BE2C (cell line): ENCODE measurements around the gene BEND7.

Experiments used
- DNase-seq: peaks from one replicate; pipeline ENCODE4 v3.0.0-alpha.2; 2020
- H3K27me3 ChIP-seq: fragments of 250-450 bp; sonication (Bioruptor Pico); 2 replicates; pipeline ENCODE4 v1.5.1; 2020; ENCODE audit warnings: mild to moderate bottlenecking
- H3K36me3 ChIP-seq: fragments of 250-450 bp; sonication (Bioruptor Pico); 2 replicates; pipeline ENCODE4 v1.5.1; 2020; ENCODE audit warnings: mild to moderate bottlenecking
- H3K4me1 ChIP-seq: fragments of 250-450 bp; sonication (Bioruptor Pico); 2 replicates; pipeline ENCODE4 v1.5.1; 2020
- H3K4me3 ChIP-seq: 2 replicates; pipeline ENCODE4 v1.5.1; 2011; ENCODE audit warnings: low read depth, low read length
- H3K9me3 ChIP-seq: fragments of 250-450 bp; sonication (Bioruptor Pico); 2 replicates; pipeline ENCODE4 v1.5.1; 2020
- TF ChIP-seq, protein P1 (sequence below): IDR thresholded peaks from 2 replicates; pipeline ENCODE4 v1.5.1; 2012; ENCODE audit warnings: mild to moderate bottlenecking, low read depth, low read length

The BEND7 gene

DNA sequence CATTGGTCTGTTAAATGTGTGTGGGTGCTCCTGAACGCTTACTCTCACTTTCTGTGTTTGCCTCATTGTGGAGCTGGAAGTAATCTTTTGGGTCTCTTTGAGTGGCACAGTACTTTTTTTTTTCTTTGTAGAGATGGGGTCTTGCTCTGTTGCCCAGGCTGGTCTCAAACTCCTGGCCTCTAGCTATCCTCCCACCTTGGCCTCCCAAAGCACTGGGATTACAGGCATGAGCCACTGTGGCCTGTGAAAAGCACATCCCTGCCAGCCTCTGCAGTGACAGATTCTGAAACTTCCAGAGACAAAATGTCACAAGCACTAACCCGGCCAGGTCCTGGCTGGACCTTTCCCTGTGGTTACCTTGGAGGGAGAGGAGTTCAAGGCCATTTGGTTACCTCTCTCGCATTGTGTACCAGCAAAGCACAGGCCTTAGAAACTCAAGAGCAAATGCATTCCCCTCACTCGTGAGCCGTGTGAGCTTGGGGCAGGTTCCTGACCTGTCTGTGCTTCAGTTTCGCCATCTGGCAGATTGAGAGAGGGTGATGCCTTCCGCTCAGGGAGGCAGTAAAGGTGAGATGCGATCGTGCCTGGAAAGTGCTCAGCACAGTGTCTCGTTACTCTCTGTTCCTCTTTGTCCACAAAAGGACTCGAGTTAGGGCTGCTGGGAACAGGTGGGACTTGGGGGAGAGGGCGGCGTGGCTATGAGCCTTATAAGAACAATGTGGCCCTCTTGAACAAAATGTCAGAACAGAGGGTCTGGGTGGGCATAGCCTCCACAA is 108.1 kb downstream of the BEND7 start:
- no peak for DNase-seq
- TF ChIP-seq, protein P1, sequence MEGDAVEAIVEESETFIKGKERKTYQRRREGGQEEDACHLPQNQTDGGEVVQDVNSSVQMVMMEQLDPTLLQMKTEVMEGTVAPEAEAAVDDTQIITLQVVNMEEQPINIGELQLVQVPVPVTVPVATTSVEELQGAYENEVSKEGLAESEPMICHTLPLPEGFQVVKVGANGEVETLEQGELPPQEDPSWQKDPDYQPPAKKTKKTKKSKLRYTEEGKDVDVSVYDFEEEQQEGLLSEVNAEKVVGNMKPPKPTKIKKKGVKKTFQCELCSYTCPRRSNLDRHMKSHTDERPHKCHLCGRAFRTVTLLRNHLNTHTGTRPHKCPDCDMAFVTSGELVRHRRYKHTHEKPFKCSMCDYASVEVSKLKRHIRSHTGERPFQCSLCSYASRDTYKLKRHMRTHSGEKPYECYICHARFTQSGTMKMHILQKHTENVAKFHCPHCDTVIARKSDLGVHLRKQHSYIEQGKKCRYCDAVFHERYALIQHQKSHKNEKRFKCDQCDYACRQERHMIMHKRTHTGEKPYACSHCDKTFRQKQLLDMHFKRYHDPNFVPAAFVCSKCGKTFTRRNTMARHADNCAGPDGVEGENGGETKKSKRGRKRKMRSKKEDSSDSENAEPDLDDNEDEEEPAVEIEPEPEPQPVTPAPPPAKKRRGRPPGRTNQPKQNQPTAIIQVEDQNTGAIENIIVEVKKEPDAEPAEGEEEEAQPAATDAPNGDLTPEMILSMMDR = no peak
- no peak overlapping the region for H3K4me3 ChIP-seq
- H3K9me3 ChIP-seq = no peaks in the 10 kb centered on the region
- H3K27me3 ChIP-seq = 0 out of 2 replicates have a peak, but pooled peaks cover 3% of the 10 kb centered on the region
- H3K36me3 ChIP-seq = no peaks in the 10 kb centered on the region
- H3K4me1 ChIP-seq = no peaks in the 10 kb centered on the region

DNA sequence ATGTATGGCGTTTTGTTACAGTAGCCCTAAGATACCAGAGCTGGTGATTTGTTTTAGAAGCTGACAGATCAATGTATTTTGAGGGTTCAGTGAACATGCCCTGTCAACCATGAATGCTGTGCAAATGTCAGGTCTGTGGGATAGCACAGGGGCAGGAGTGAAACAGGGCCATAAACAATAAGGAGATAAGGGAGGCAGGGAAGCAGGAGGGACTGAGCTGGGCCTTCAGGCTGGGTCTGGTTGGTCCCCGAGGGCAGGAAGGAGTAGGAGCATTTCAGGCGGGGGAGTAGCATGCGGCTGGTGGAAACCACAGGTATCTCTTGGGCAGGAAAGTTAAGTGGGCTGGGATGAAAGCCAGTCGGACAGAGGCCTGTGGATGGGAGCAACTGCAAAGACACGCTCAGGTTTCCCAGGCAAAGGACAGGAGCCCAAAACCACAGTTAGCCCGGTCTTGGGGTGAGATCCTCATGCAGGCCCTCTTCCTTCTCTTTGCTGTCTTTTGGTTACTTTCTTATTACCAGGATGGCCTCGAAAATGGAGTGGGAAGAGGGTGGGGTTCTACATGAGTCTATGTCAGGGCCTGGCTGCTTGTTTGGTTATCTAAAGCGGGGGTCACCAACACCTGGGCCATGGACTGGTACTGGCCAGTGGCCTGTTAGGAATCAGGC is 111.2 kb downstream of the BEND7 start:
- Histone ChIP-seq H3K36me3 (no peaks in the 10 kb centered on the region), H3K4me3 (no peak overlapping the region), H3K27me3 (0 out of 2 replicates have a peak, but pooled peaks cover 3% of the 10 kb centered on the region), H3K4me1 (no peaks in the 10 kb centered on the region), H3K9me3 (no peaks in the 10 kb centered on the region)
- no peak for DNase-seq
- TF ChIP-seq, protein P1 = no peak

DNA sequence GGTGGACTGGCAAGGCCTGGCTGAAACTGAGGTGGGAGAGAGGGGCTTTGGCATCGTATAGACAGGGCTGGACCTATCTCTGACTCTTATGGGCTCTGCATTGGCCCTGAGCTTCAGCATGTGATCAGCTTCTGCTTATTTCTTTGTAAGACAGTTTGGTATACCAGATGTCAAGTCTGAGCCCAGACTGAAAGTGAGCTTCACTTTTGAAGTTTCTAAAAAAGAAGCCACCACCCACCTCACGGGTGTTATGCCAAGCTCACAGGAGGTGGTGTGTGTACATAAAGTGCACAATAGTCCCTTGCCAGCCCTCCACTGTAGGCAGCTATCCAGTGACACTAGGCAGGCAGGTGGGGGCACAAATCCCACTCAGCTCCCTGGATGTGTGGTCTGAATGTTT is 112.1 kb downstream of the BEND7 start:
- TF ChIP-seq, protein P1 = no peak
- Histone ChIP-seq H3K36me3 (no peaks in the 10 kb centered on the region), H3K4me1 (no peaks in the 10 kb centered on the region), H3K4me3 (no peak overlapping the region), H3K9me3 (no peaks in the 10 kb centered on the region), H3K27me3 (no peaks in the 10 kb centered on the region)
- DNase-seq = no peak

DNA sequence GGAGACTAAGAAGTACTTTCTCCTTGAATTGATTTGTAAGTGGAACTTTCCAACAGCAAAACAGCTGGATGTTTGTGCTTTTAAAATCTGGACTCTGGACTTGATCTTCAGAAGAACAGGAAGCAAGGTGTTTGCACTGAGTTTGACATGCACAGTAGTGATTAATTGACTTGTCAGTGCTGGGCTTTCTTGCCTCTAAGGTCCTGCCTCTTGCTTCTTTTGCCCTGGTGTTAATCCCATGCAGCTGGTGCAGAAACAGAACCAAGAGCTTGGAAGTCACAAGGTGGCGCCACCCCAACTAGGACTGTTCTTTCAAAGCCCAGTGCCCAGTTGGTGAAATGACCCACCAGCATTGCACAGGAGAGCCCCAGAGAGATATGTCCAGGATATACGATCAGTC is 114.0 kb downstream of the BEND7 start:
- TF ChIP-seq, protein P1 = peak; percentile 27
- Histone ChIP-seq H3K4me1 (no peaks in the 10 kb centered on the region), H3K4me3 (no peak overlapping the region), H3K27me3 (no peaks in the 10 kb centered on the region), H3K36me3 (no peaks in the 10 kb centered on the region), H3K9me3 (no peaks in the 10 kb centered on the region)
- no peak for DNase-seq

DNA sequence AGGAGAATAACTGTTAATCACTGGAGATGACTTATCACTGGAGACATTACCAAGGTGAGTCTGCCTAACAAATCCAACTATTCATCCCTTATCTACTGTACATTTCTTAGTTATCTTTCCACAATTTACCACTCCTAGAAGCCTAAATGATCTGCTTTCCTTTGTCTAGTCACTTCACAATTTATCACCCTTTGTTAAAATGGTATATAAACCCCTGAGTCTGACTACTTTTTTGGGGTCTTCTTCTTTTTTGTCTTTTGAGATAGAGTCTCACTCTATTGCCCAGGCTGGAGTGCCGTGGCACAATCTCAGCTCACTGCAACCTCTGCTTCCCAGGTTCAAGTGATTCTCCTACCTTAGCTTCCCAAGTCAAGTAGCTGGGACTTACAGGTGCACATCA is 114.7 kb downstream of the BEND7 start:
- Histone ChIP-seq H3K4me3 (no peak overlapping the region), H3K27me3 (no peaks in the 10 kb centered on the region), H3K9me3 (no peaks in the 10 kb centered on the region), H3K36me3 (no peaks in the 10 kb centered on the region), H3K4me1 (no peaks in the 10 kb centered on the region)
- DNase-seq = no peak
- TF ChIP-seq, protein P1 = no peak

DNA sequence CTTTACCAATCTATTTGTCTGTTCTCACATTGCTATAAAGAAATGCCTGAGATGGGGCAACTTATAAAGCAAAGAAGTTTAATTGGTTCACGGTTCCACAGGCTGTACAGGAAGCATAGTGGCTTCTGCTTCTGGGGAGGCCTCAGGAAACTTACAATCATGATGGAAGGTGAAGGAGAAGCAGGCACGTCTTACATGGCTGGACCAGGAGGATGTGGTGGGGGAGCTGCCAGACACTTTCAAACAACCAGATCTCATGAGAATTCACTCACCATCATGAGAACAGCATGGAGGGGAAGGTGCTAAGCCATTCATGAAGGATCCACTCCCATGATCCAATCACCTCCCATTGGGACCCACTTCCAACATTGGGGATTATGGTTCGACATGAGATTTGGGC is 115.9 kb downstream of the BEND7 start:
- no peaks in the 10 kb centered on the region for H3K9me3 ChIP-seq
- TF ChIP-seq, protein P1 = no peak
- H3K4me3 ChIP-seq = no peak overlapping the region
- no peak for DNase-seq
- H3K4me1 ChIP-seq = no peaks in the 10 kb centered on the region
- no peaks in the 10 kb centered on the region for H3K27me3 ChIP-seq
- no peaks in the 10 kb centered on the region for H3K36me3 ChIP-seq
